Measurements from ENCODE around the gene DHRS7.

DNA sequence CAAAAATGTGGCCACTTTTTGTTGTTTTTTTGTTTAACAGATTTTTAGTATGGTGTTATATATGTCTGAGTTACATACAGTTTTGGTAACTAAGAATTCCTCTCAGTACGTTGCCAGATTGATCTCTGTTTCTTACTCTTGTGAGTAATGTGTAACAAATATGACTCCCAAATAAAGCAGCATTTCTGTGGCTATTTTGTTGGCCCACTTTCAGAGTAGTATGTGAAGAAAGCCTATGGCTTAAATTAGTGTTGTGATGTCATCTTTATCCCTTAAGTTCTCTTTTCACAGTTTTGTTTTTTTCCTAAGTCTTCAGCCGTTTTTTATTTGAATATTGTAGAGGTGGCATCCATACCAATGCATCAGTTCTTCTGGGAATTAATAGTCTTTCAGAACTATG lies 62.8 kb downstream of the DHRS7 start:
- TF ChIP-seq SUZ12 (IDR thresholded peaks at IDR 0.05), result no peak
- TF ChIP-seq TARDBP (IDR thresholded peaks at IDR 0.05), result no peak
- TF ChIP-seq, protein P1, sequence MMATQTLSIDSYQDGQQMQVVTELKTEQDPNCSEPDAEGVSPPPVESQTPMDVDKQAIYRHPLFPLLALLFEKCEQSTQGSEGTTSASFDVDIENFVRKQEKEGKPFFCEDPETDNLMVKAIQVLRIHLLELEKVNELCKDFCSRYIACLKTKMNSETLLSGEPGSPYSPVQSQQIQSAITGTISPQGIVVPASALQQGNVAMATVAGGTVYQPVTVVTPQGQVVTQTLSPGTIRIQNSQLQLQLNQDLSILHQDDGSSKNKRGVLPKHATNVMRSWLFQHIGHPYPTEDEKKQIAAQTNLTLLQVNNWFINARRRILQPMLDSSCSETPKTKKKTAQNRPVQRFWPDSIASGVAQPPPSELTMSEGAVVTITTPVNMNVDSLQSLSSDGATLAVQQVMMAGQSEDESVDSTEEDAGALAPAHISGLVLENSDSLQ (IDR thresholded peaks at IDR 0.05), result no peak
- TF ChIP-seq HDGF (IDR thresholded peaks at IDR 0.05; ENCODE audit: borderline replicate concordance), result no peak
- no peak for TF ChIP-seq FOXA1 (IDR thresholded peaks at IDR 0.05)
- no peak for TF ChIP-seq FOXM1 (IDR thresholded peaks at IDR 0.05; ENCODE audit: borderline replicate concordance)
- no peak for TF ChIP-seq LEF1 (IDR thresholded peaks at IDR 0.05; ENCODE audit: borderline replicate concordance)
- TF ChIP-seq L3MBTL2 (conservative IDR thresholded peaks at IDR 0.05), result no peak
- no peak for TF ChIP-seq ARNT (IDR thresholded peaks at IDR 0.05)
- no peak for TF ChIP-seq NFRKB (IDR thresholded peaks at IDR 0.05)
- TF ChIP-seq CTBP1 (IDR thresholded peaks at IDR 0.05; ENCODE audit: borderline replicate concordance), result no peak
- TF ChIP-seq BHLHE40 (IDR thresholded peaks at IDR 0.05; ENCODE audit: borderline replicate concordance), result no peak
- TF ChIP-seq SP1 (IDR thresholded peaks at IDR 0.05), result no peak
- TF ChIP-seq ZNF384 (IDR thresholded peaks at IDR 0.05), result no peak

Data from HEK293T (cell line).